Raji (cell line): ENCODE data around the gene PLXNA4.

Source experiments
- POLR2A ChIP-seq: IDR thresholded peaks from 2 replicates; pipeline ENCODE4 v1.6.1; 2011; ENCODE audit warnings: low read depth, low read length, control low read depth; ENCODE audit not compliant: insufficient read depth

PLXNA4 gene

GRCh38 chr7:132558815-132559214 is 17.5 kb downstream of the PLXNA4 start:
- no peak for TF ChIP-seq POLR2A

DNA sequence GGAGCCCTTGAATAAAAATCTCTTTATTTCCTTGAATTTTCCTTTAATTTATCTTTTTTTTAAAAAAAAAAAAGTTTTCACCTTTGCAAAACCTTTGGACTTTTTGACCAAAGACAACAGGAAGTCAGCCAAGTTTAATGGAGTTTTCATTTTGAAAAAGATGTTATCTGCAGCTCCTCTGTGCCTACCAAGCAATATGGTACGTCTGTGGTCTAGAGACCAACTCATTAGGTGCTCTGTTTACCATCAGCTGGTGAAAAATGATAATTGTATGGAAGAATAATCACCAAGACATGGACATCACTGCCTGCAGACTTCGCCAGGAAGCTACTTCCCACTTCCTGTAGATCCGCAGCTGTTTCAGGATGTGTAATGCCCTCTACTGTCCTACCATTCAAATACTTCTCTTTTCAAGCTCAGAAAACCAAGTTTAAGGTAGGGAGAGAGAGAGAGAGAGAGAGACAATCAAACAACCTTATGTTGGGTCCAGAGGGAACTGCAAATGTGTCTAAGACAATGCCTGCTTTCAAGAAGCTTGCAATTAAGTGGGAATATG is 18.7 kb downstream of the PLXNA4 start:
- no peak for TF ChIP-seq POLR2A

DNA sequence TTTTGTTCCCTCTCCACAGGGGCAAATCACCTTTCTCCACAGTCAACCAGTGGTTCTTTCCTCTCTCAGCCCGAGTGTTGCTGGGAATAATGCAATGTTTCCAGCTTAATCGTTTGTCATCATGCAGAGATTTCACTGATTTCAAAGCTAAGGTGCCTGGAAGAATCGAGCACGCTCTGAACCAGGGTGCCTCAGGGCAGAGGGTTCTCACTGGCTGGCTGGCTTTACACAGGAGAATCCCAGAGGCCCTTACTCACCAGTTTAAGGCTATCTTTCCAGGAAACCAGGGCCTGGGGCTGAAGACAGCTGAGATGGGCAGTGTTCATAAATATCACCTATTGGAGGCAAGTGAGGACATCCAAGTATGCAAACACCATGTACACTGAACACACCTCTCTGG is 21.8 kb downstream of the PLXNA4 start:
- no peak for TF ChIP-seq POLR2A

DNA sequence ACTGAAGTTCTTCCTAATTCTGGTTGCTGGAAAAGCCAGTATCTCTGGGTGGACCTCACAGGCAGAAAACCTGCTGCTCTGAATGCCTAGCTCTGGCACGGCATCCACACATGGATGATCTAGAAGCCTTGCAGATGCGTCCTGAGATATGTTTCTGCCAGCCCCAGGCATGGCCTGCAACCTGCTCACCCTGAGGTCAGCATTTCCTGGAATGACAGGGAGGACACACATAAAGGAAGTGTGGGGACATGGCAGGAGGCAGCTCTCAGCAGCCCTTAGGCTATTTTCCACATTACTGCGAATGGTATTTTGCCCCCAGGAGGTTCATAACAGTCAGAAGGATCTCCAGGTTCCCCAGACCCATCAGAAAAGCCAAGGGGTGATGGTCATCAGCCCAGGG is 23.2 kb downstream of the PLXNA4 start:
- no peak for TF ChIP-seq POLR2A

DNA sequence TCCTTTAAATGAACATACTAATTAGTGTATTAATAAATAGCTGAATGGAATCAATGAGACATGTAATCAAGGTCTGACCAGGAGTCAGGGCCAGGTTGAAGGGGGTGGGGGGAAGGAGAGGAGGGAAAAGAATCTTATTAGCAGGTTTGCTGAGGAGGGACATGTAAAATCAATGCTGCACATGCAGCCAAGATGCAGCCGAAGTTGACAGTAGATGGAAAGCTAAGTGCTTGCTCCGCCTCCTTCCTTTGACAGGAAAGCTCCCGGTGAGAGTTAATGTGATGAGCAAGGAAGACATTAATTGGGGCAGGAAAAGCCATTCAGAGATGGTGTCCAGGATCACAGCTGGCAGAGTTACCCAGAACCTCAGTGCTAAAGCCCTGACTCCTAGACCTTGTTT is 24.4 kb downstream of the PLXNA4 start:
- TF ChIP-seq POLR2A = no peak

- no peak for TF ChIP-seq POLR2A
Observed at GRCh38 chr7:132551439-132551838, 24.8 kb downstream of the PLXNA4 start.

DNA sequence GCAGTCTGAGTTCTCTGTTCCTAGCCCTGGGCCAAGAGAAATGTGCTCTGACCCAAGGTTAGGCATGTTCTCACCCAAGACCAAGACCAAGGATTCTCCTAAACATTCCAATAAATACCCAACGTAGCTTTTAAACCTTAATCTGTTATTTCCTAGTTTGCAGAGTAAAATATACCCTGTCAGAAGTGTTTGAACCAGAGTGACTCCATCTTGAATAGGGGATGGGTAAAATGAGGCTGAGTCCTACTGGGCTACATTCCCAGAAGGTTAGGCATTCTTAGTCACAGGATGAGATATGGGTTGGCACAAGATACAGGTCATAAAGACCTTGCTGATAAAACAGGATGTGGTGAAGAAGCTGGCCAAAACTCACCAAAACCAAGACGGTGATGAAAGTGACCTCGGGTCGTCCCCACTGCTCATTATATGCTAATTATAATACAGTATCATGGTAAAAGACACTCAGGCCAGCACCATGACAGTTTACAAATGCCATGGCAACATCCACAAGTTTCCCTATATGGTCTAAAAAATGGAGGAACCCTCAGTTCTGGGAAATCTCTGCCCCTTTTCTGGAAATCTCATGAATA is 27.7 kb downstream of the PLXNA4 start:
- TF ChIP-seq POLR2A = no peak

GRCh38 chr7:132547821-132548220 is 28.4 kb downstream of the PLXNA4 start:
- no peak for TF ChIP-seq POLR2A

- no peak for TF ChIP-seq POLR2A
Observed at GRCh38 chr7:132546366-132547127, 29.7 kb downstream of the PLXNA4 start.

GRCh38 chr7:132545756-132546155 is 30.5 kb downstream of the PLXNA4 start:
- TF ChIP-seq POLR2A = no peak

DNA sequence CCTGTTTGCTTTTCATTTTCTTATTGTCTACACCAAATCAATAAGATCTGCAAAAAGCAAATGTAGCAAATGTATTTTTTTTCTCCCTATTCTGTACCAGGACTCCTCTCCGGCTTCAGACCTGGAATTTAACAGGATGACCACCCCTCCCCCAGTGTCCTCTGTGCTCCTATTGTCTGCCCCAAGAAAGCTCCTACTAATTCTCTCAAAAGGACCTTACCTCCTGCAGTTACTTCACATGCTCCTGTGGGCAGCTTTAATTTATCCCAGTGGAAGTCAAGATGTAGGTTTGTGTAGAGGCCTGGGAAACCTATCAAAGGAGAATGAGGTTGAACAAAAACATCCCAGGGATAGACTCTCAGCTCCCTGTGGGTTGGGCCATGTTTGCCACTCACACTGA is 31.3 kb downstream of the PLXNA4 start:
- no peak for TF ChIP-seq POLR2A

DNA sequence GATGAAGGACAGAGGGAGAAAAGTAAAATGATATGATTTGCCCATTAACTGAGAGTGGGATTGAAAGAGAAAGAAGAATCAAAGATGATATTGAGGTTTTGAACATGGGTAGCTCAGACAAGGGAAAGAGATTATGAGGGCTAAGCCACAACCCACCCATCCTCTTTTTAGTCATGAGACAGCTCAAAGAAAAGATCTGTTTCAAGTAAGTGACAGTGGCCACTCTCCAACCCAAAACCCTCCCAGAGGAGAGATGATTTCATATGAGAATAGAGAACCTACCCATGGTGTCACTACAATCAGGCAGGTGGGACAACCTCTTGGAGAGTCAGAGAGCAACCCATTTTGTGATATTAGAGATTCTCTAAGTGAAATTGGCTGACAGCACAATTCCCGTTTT is 32.2 kb downstream of the PLXNA4 start:
- no peak for TF ChIP-seq POLR2A

- no peak for TF ChIP-seq POLR2A
Observed at GRCh38 chr7:132542895-132543294, 33.4 kb downstream of the PLXNA4 start.

- no peak for TF ChIP-seq POLR2A
Observed at GRCh38 chr7:132541656-132542055, 34.6 kb downstream of the PLXNA4 start.

DNA sequence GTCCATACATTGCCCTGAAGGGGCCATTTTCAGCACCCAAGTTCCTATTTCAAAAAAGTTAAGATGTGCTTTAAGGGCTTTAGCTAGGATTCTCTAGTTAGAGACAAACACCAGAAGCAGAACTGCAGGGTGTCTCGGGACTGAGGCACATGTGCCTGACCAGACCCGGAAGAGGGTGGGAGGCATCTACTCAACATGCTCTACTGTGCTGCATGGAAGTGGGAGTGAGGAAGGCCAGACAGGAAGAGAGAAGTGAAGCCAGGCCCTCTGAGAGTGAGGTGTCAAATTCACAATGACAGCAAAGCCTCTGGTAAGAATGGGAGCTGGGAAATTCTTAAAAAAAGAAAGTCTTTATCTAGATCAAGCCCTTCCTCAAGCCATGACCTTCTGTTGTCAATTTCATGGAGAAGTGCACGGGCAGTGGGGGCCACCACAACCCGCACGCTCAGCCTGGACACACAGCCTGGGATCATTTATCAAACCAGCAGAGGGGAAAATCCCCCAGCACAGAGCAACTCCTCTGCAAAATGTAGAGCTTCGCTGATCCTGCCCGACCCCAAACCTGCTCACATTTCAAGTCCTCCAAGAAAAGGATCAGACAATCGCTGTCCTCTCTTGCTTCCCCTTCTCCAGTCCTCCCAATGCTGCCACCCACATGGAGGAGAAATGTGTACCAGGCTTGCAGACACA is 38.7 kb downstream of the PLXNA4 start:
- TF ChIP-seq POLR2A = no peak
